ENCODE data around the gene RFESD. TPM values are rescaled to one million over a fixed set of nuclear protein-coding genes. Genes with fewer than 3 reads are reported as not detected.

The RFESD gene
- total and polyA plus RNA-seq, 2 of the 13 experiments (the other 11 are each of a cell fraction or from before 2014, with no cell fraction given): 1.1 to 2.2 TPM

DNA sequence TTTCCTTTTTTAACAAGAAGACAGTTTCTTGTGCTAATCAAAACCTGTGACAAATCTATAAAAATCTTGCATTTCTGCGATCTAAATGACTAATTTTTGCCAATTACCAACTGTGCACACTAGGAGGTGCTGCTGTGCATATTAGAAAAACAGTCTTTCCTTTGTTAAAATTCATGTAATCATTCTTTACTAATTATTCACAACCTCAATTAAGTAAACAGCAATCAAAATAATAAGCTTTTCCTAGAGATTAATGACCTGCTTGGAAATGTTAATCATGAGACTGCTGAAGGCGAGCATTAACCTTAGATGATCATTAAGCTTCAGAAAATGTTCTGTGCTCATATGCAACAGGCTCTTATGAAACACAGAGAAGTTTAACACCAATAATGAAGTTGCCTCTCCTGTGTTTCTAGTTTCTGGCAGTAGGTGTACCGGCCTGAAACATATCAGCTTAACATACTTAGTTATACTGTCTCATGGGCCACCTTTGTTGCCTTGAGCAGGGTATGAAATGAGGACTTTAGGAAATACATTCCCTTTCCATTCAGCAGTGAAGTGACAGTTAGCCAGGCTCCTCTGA lies 17.7 kb downstream of the RFESD start (continued):
- no peak for TF ChIP-seq RFXAP (CRISPR knock-in tag; IDR thresholded peaks at IDR 0.05; ENCODE audit: borderline replicate concordance)
- TF ChIP-seq RELA (CRISPR knock-in tag; IDR thresholded peaks at IDR 0.05): no peak
- TF ChIP-seq ZFP1 (CRISPR knock-in tag; IDR thresholded peaks at IDR 0.05): no peak
- TF ChIP-seq SMC3 (IDR thresholded peaks at IDR 0.05; ENCODE audit: low read length): peak; percentile 49; the same call in 1 of the 2 replicates
- TF ChIP-seq MYNN (CRISPR knock-in tag; IDR thresholded peaks at IDR 0.05; ENCODE audit: low read depth): no peak
- no peak for TF ChIP-seq ARID4A (CRISPR knock-in tag; IDR thresholded peaks at IDR 0.05; ENCODE audit: borderline replicate concordance)
- no peak for TF ChIP-seq PLRG1 (conservative IDR thresholded peaks at IDR 0.05)
- TF ChIP-seq STAG1 (CRISPR knock-in tag; IDR thresholded peaks at IDR 0.05): peak; percentile 63
- no peak for TF ChIP-seq SNAI1 (CRISPR knock-in tag; IDR thresholded peaks at IDR 0.05; ENCODE audit: borderline replicate concordance)
- TF ChIP-seq, protein P1, sequence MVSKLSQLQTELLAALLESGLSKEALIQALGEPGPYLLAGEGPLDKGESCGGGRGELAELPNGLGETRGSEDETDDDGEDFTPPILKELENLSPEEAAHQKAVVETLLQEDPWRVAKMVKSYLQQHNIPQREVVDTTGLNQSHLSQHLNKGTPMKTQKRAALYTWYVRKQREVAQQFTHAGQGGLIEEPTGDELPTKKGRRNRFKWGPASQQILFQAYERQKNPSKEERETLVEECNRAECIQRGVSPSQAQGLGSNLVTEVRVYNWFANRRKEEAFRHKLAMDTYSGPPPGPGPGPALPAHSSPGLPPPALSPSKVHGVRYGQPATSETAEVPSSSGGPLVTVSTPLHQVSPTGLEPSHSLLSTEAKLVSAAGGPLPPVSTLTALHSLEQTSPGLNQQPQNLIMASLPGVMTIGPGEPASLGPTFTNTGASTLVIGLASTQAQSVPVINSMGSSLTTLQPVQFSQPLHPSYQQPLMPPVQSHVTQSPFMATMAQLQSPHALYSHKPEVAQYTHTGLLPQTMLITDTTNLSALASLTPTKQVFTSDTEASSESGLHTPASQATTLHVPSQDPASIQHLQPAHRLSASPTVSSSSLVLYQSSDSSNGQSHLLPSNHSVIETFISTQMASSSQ (IDR thresholded peaks at IDR 0.05; ENCODE audit: low read depth): no peak
- TF ChIP-seq, protein P1 (CRISPR knock-in tag; IDR thresholded peaks at IDR 0.05; ENCODE audit: borderline replicate concordance): no peak
- no peak for TF ChIP-seq RARG (CRISPR knock-in tag; IDR thresholded peaks at IDR 0.05; ENCODE audit: low read depth)
- no peak for TF ChIP-seq ZNF547 (CRISPR knock-in tag; IDR thresholded peaks at IDR 0.05)
- no peak for TF ChIP-seq SIX1 (CRISPR knock-in tag; IDR thresholded peaks at IDR 0.05; ENCODE audit: borderline replicate concordance)
- TF ChIP-seq ZFY (CRISPR knock-in tag; IDR thresholded peaks at IDR 0.05): no peak
- TF ChIP-seq, protein P2, sequence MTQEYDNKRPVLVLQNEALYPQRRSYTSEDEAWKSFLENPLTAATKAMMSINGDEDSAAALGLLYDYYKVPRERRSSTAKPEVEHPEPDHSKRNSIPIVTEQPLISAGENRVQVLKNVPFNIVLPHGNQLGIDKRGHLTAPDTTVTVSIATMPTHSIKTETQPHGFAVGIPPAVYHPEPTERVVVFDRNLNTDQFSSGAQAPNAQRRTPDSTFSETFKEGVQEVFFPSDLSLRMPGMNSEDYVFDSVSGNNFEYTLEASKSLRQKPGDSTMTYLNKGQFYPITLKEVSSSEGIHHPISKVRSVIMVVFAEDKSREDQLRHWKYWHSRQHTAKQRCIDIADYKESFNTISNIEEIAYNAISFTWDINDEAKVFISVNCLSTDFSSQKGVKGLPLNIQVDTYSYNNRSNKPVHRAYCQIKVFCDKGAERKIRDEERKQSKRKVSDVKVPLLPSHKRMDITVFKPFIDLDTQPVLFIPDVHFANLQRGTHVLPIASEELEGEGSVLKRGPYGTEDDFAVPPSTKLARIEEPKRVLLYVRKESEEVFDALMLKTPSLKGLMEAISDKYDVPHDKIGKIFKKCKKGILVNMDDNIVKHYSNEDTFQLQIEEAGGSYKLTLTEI (CRISPR knock-in tag; conservative IDR thresholded peaks at IDR 0.05): no peak
- TF ChIP-seq, protein P3, sequence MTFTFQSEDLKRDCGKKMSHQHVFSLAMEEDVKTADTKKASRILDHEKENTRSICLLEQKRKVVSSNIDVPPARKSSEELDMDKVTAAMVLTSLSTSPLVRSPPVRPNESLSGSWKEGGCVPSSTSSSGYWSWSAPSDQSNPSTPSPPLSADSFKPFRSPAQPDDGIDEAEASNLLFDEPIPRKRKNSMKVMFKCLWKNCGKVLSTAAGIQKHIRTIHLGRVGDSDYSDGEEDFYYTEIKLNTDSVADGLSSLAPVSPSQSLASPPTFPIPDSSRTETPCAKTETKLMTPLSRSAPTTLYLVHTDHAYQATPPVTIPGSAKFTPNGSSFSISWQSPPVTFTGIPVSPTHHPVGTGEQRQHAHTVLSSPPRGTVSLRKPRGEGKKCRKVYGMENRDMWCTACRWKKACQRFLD (CRISPR knock-in tag; IDR thresholded peaks at IDR 0.05; ENCODE audit: borderline replicate concordance): no peak
- 0 out of 2 replicates have a peak, but pooled peaks have one; percentile 20 for TF ChIP-seq ZGPAT (CRISPR knock-in tag; IDR thresholded peaks at IDR 0.05)
